HL-60/S4 treated with phorbol 12-myristate 13-acetate at 8.2 ng/mL for 4 days and 3 days (cell line): ENCODE measurements around the gene ST6GALNAC4.

Experiments used
- in situ Hi-C: fragments of 300-500 bp; cut with MboI; formaldehyde crosslinking; loops from 2 replicates; pipeline ENCODE4 v1.15.0; 2022; ENCODE audit warnings: low sequenced_read_pairs

The ST6GALNAC4 gene

DNA sequence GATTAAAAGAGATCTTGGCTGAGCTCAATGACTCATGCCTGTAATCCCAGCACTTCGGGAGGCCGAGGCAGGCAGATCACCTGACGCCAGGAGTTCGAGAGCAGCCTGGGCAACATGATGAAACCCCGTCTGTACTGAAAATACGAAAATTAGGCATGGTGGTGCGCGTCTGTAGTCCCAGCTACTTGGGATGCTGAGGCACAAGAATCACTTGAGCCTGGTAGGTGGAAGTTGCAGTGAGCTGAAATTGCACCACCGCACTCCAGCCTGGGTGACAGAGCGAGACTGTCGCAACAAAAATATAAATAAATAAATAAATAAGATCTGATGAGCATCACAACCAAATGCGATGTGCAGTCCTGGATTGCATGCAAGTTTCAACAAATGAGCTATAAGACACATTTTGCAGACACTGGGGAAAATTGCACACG lies 53.6 kb downstream of the ST6GALNAC4 start:
- in situ Hi-C loops = loop anchor here (10.0 kb wide), 1 partner anchor 52 kb away; the partner anchor contains the start of gene ST6GALNAC4

- in situ Hi-C loops = loop anchor here (10.0 kb wide), 1 partner anchor 52 kb away; the partner anchor contains the start of gene ST6GALNAC4
Measured at GRCh38 chr9:127862075-127863011, 54.5 kb downstream of the ST6GALNAC4 start.

DNA sequence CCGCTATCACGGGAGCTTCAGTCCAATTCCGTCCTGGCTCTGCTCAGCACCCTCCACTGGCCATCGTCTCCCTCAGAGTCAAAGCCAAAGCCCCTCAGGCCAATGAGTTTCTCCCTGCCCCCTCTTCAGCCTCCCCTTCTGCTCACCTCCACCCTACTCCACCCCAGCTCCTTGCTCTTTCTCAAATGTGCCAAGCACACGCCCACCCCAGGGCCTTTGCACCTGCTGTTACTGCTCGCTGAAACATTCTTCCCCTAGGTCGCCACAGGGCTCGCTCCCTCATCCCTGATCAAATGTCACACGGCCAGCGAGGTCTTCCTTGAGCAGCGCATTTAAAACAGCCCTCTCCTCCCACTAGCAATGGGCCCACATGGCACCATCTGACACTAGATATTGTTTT lies 56.1 kb downstream of the ST6GALNAC4 start:
- in situ Hi-C loops = loop anchor here (10.0 kb wide), 1 partner anchor 54 kb away; the partner anchor contains the start of gene ST6GALNAC4

GRCh38 chr9:127860260-127860659 lies 56.6 kb downstream of the ST6GALNAC4 start:
- in situ Hi-C loops = loop anchor here (10.0 kb wide), 1 partner anchor 55 kb away; the partner anchor contains the start of gene ST6GALNAC4

DNA sequence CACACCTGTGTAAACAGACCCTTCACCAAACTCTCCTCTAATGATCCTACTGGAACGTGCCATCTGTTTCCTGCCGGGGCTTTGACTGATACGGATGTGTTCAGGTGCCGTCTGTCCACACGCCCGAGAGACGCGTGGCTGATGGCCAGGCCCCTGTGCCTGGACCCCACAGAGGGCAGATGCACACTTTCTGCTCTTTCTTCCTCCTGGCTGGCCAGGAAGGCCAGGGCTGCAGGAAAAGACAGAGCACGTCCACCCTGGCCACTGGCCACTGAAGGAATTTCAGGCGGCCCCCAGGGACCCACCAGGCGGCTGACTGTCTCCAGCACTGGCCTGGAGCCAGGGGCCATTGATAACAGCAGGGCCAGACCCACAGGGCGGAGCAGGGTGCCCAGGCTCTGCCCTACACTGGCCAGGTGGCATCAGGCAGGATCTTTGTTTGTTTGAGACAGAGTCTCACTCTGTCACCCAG lies 58.8 kb downstream of the ST6GALNAC4 start:
- in situ Hi-C loops = no loop called here
